SW480 (cell line): ENCODE data around the gene MOB3B.
"Not testable (repeated sequence)": the region's sequence is repeated elsewhere in the genome, so short reads cannot be mapped to it uniquely, and the experiment has no call there.

Experiments used
- DNase-seq: peaks from one replicate; pipeline ENCODE4 v3.0.0-alpha.2; 2016; ENCODE audit warnings: low spot score

Gene MOB3B

DNA sequence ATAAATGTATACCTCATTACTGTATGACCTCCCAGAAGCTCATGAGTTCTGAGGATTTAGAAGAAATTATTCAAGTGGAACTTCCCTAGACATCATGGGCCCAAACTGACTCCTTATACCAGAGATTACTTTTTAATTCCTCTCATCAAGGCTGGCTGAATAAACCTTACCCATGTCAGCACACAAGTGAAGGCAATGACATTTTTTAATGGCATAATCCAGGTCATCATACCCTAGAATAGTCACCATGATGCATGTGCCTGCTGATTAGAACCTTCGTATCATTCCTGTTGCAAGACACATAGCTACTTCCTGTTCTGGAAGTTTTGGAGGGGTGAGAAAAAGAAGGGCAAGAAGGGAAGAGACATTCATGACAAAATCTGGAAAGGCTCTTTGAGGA is 55.3 kb downstream of the MOB3B start:
- no peak for DNase-seq

DNA sequence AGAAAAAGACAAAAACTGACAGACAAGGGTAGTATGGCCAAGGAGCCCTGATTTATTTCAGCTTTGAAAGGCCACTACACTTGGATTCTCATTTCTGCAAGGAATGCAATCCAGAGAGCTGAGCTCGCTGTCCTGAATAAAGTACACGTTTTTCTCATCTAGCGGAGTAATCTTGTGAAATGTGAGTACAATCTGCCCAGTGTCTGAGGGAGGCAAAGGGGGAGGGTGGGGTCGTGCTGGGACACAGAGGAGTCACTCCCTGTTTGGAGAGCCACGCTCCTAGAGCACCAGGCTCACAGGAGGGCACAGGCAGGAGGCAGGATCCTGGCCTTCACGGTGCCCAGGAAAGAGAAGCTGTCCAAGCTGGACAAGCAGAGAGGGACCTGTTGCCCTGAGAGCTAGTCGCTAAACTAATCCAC is 56.5 kb downstream of the MOB3B start:
- DNase-seq: no peak

DNA sequence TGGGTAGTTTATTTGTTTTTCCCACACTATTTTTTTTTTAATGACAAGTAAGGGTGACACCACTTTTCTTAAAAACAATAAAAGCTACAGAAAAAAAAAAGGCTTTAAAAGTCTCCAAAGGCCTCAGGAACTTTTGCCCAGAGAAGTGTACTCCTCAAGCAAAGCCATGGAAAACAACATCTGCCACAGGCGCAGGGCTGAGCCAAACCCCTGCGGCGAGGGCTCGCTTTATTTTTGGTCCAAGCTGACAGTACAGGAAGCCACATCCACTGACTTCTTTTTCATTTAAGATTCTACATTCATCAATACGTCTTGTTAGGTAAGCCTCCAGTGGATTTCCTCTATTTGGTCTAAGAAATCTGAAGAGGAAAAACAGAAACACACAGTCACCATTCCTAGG is 57.4 kb downstream of the MOB3B start:
- DNase-seq: no peak

DNA sequence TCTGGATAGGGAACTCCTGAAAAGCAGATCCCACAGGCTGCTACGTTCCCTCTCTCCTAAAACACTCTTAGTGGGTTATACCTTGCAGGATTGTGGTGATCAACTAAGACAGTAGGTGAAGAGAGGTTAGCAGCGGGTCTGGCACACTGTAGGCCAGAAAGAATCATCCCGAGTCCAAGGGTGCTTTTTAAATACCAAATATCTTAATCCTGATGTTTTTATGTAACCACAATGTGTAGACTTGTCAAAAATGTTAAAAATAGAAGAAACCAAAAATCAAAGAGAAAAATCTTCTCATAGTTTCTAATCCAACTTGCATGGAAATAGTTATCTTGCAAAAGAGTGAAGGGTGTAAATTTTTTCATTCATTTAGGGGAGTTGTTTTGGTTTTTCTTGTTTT is 57.8 kb downstream of the MOB3B start:
- DNase-seq: no peak

DNA sequence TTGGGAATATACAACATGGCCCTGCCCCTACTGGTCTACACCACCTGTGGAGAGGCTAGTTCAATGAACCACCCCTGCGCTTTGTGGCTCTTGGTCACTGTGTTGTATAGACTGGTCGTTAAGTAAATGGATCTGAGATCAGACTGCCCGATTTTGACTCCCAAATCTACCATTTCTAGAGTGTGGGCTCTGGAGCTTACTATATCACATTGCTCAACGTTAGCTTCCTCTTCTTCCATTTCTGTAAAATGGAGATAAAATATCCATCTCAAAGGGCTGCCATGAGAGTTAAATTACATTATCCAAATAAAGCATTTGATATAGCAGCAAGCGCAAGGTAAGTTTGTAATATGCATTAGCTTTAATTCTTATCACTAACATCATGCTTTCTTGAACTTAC is 58.2 kb downstream of the MOB3B start:
- no peak for DNase-seq

DNA sequence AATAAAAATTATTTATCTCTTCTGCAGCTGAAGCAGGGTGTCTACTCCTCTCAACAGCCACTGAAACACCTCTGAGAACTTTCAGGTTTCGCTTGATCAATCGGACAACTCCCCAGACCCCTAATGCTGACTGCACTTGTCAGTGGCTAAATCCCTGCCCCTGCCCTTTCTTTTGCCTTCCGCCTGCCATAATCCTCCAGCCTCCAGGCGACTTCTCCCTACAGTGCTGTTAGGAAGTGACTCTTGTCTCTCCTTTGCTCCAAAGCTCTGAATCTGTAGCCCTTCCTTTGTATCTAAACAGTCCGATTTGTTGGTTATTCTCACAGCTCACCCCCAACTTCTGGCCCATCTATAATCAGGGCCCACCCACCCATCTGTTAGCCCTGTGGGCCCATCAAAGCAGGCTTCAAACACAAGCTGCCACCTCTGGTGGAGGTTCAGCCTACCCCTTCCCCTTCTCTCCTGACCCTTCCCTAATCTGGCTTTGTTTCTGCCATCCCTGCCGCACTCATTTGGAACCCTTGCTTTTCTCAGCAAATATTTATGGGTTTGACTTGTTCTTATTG is 59.2 kb downstream of the MOB3B start:
- no peak for DNase-seq

DNA sequence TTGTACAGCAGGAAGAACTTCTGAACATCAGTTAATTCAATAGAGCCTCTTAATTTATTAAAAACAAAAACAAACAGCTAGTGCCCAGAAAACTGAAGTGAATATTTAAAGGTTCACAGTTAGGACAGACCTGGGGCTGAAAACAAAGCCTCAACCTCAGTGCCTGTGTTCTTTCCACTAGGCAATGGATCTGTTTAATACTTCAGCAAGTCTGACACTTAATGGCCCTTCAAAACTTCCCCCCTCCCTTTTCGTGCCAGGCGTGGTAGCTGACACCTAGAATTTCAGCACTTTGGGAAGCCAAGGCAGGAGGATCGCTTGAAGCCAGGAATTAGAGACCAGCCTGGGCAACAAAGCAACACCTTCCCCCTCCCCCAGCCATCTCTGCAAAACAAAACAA is 60.1 kb downstream of the MOB3B start:
- no peak for DNase-seq

DNA sequence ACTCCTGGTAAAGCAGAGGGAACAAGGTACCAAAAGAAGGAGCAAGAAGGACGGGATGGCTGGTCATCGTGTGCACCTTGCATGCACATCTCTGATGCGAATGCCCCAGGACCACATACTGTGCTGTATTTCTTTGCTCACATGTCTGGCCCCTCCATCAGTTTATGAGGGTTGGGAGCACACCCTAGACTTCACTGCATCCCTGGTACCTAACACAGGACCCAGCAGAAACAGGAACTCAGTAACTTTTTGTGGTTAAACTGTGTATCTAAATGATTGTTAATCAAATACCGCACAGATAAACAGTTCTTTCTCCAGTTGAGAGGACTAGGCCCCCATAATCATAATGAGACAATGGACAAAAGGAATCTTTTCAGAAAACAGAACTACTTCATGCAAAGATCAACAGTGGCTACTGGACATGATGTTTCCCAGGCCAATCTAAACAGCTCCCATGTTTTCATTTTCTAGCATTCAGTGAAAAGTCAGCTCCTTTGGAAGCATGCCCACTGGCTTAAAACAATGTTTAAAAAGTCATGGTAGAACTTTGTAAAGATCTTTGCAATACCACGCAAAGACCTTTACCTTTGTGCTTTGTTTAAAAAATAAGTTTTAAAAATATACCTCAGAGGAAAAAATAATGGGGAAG is 61.0 kb downstream of the MOB3B start:
- DNase-seq: no peak

DNA sequence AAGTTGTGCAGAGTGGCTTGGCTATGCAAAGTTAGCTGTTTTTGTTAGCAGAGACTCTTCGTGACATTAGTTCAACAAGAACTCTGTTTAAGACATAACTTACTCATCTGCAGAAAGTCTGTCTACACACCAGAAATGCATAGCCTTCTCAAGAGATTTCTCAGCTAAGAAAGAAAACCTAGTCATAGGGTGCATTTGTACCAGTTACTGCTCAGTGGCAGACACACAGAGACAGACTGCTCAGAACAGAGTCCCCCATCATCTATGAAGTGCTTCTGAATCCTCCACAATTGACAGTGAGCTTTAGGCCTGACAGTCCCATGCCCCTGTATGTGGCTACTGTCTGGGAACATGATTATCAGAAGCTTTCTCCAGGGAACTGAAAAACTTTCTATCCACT is 61.6 kb downstream of the MOB3B start:
- DNase-seq: no peak

DNA sequence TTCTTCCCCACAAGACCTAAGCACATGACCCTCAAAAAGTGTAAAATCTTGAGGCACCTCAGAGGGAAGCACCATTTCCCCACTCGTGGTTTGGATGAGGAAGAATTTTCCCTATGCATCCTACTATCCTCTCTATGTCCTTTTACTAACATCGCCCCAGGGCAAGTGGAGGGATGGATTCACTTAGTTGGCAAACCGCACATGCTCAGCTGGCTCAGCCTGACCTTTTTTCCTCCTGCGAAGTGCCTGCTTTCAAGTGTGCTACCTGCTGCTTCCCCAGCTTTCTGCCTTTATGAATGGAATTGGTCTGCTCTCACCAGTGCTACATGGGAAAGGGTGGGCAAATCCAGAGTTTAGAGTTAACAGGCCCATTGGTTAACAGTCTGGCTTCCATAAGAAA is 62.1 kb downstream of the MOB3B start:
- DNase-seq: no peak

DNA sequence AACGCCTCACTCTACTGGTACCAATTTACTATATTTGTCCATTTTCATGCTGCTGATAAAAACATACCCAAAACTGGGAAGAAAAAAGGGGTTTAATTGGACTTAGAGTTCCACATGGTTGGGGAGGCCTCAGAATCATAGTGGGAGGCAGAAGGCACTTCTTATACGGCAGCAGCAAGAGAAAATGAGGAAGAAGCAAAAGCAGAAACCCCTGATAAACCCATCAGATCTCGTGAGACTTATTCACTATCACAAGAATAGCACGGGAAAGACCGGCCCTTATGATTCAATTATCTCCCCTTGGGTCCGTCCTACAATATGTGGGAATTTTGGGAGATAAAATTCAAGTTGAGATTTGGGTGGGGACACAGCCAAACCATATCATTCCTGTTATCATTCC is 63.1 kb downstream of the MOB3B start:
- DNase-seq: not testable (repeated sequence)

DNA sequence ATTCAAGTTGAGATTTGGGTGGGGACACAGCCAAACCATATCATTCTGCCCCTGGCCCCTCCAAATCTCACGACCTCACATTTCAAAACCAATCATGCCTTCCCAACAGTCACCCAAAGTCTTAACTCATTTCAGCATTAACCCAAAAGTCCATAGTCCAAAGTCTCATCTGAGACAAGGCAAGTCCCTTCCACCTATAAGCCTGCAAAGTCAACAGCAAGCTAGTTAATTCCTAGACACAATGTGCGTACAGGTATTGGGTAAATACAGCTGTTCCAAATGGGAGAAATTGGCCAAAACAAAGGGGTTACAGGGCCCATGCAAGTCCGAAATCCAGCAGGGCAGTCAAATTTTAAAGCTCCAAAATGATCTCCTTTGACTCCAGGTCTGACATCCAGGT is 64.7 kb downstream of the MOB3B start:
- DNase-seq: not testable (repeated sequence)

DNA sequence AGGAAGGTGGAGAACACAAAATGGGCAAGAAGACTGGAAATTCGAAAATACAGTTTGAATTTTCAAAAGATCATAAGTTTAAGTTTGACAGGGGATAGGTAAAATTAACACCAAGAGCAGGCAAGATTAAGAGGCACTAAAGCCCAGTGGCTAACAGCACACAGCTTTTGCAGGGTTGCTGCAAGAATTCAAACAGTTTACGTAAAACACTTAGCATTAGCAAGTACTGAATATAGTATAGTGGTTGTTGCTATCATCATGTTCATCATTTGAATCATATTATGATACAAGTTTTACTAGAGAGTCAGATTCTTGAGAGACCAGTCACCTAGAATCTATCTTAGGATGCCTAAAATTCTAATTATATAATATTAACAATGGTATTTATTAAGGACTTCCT is 66.8 kb downstream of the MOB3B start:
- no peak for DNase-seq

DNA sequence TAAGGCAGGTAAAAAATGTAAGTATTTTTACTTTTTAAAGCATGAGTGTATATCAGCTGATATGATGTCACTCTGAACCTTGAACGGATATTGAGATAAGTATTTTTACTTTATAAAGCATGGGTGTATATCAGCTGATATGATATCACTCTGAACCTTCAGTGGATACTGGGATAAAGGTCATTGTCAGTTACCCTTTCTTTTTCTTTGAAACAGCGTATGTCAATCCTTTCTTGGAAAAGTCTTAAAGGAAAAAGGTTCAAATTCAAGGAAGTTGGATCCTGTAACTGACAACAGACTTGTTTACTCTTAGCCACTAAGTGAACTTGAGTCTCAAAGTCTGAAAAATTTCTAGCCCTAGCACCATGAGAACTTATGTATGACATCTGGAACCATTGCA is 67.2 kb downstream of the MOB3B start:
- DNase-seq: no peak

DNA sequence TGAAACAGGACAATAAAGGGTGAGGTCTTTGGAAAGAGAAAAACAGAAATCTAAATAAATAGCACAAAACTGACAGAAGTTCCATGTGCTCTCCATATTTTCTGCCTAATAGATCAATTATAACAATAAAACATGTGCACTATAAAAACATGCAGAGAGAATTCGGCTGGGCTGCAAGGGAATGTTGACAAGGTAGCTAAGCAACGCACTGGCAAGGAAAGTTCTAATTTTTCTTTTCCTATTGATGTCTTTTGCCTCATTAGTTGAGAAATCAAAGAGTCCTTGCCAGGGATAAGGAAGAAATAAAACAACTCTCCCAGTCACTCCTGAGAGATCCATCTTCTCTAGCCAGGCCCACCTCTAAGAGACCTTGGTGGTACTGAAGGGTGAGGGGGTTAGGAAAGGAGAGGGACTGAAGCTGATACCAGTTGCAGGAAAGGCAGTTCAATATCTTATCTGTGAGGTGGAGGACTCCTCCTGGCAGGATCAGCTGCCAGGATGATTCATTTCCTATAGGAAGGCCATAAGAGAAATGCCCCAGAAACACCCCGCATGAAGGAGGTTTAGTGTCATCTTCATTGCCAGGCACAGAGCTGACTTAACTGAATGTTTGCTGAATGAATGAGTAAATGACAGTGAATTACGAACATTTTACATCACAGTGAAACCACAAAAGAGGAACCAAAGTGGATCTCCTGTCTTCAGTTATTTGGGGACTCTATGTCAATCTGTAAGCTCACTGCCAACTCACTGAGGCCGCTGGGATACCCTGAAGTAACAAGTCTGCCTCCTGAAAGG is 69.2 kb downstream of the MOB3B start:
- no peak for DNase-seq

DNA sequence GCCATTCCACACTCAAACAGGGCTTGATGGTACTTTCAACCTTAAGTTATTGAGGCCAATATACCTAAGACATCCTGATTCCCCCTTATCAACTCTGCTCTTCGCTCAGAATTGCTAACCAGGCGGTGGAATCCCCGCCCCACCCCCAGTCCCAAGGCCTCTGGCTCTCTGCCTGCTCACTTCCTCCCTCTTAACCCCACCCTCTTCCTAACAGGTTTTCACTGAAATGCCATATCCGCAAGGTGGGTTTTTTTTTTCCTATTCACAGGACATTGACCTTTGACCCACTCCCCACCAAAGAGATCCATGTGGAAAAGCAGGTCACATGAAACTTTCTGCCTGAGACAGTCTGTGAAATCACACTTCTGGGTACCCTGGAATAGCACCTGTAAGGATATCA is 72.2 kb downstream of the MOB3B start:
- DNase-seq: no peak

DNA sequence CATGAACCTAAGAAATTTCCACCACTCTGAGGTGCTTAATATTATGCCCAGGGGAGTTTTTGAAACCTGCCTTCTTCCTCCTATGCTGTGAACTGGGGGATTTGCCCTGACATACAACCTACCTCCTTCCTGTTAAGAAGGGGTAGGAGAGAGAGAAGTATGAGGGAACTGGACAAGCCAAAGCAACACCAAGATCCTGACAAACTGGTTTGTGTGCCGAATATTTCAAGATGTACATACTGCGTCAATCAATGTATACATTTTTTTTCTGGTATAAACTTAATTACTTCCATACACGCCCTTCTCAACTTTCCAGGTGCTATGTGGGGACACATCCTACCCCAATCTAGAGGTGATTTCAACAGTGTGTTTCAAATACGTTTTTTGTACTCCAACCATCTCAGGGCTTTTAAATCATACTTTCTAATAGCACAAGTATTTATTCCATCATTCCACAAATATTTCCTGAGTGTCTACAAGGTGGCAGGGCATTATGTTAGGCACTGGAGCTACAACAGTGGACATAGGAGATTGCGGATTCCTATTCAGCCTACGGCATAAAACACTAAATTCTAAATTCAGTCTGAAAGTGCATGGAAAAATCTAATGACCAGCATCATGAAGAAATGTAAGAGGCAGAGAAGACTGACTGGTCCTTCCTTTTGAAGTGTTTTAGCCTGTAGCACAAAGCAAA is 75.6 kb downstream of the MOB3B start:
- no peak for DNase-seq

DNA sequence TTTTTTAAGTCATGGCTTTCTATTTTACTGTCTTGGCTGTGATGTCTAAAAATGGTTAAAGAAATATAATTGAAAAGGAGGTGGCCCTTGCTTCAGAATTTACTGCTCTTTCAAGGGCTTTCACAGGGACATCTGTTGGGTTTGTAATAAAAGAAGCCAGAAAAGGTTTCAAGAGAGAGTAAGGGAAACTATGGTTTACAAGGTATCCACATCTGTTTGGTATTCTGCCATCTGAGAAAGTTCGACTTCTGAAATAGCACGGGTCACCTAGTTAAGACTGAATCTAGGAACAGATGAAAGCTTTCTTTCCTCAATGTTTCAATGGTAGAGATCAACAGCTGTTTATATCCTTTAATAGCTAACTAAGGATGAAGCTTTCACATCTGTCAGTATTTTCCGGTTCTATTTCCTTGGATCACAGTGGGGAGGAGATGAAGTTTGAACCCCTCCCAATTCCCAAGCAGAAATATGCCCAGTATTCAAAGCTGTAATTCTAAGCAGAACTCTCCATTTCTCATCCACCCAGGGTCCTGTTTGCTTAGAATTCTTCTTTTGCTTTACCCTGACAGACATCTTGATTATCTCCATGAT is 78.3 kb downstream of the MOB3B start:
- DNase-seq: no peak

DNA sequence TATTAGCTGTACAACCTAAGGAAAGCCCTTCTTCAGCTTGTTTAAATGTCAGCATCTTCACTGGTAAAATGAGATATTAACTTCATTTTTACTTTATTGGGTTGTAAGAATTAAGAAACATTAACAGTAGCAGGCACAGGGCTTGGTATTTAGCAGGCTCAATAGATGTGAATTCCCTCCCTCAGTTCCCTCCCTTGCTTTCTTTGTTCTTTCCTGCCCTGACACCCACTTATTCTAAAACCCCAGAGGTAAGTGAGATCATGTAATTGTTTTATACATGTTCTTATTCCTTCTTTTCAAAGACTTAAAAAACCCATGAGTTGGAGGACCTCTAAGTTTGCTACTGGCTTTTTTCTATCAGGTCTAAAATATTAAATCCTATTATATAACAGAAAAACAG is 78.9 kb downstream of the MOB3B start:
- DNase-seq: no peak

DNA sequence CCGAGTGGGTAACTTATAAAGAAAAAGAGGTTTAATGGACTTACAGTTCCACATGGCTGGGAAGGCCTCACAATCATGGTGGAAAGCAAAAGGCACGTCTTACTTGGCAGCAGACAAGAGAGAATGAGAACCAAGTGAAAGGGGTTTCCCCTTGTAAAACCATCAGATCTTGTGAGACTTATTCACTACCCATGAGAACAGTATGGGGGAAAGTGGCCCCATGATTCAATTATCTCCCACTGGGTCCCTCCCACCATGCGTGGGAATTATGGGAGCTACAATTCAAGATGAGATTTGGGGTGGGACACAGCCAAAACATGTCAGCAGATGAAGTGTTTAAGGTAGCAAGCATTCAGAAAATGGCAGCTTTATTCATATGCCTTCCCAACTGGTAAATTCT is 81.3 kb downstream of the MOB3B start:
- DNase-seq: not testable (repeated sequence)

DNA sequence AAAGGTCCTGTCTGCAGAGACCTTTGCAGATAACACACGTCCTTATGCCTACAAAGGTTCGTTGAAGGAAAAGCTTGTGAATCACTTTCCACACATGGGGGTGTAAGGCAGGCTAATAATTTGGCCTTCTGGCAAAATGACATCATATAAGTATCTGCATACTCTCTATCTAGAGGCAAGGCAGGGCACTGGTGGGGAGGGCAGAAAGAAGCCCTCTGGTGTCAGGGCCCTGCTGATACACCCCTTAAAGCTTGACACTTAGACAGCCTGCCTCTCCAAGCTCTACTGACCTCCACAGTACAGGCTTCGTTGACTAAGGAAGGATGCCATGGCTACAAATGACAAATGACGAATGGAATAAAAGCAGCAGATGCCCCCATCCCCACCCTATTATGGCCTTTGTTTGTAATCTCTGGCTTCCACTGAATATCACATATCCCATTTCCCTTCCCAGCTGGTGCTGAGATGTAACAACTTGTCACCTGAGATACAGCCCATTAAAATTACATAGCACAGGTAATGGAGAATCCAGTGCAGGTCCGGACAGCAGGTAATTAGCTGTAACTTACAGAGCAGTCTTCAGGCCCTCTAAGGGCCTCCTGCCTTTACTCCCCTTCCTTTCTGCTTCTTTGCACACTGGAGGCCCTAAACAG is 82.5 kb downstream of the MOB3B start:
- no peak for DNase-seq

DNA sequence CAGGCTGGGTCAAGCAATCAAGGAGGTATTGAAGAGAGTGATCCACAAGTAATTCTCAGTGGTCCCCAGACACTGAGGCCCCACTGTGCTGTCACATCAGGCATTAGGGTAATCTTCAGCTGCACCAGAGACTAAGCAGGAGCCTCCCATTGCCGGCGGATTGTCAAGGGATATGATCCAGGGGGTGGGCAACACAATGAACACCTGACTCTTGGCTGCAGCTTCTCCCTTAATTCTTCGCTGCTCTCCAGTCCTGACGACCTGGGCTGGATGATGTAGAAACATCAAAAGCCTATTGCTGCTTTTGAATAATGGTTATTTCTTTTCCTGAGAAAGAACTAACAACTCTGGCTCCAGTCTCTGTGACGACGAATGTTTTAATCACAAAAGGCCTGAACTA is 83.9 kb downstream of the MOB3B start:
- no peak for DNase-seq
